Psoas muscle (tissue), 8 donors: ENCODE measurements around the gene GPC6. TPM values are rescaled to one million over a fixed set of nuclear protein-coding genes. Genes with fewer than 3 reads are reported as not detected.

ENCODE experiments used
- ATAC-seq, 4 donors: fragments of 200-7000 bp; cut with Tn5 transposase; one replicate each; pipeline ENCODE4 v1.9.1; 2020; ENCODE audit warnings: moderate library complexity in 3 of 4, mild to moderate bottlenecking in 2 of 4
- DNase-seq, 2 donors: peaks; one replicate each; pipeline ENCODE4 v3.0.0-alpha.2; 2020
- H3K27ac ChIP-seq: fragments of 200-600 bp; one replicate; pipeline ENCODE4 v1.8.0; 2022
- H3K27me3 ChIP-seq, 3 donors: fragments of 200-600 bp in 1 of 3; one replicate each; pipeline versions ENCODE4 v1.6.1 to v1.8.0; 2013 to 2022; ENCODE audit warnings: low read length in 2 of 3, mild to moderate bottlenecking in 2 of 3, moderate library complexity in 1 of 3; ENCODE audit not compliant: insufficient read depth in 3 of 3
- H3K36me3 ChIP-seq, 2 donors: fragments of 200-600 bp in 1 of 2; one replicate each; pipeline versions ENCODE4 v1.6.1 to v1.8.0; 2013 to 2022; ENCODE audit warnings: low read depth in 1 of 2, mild to moderate bottlenecking in 1 of 2, moderate library complexity in 1 of 2; ENCODE audit not compliant: insufficient read depth in 1 of 2
- H3K4me1 ChIP-seq: fragments of 200-600 bp; one replicate; pipeline ENCODE4 v1.8.0; 2022
- H3K4me3 ChIP-seq: fragments of 200-600 bp; one replicate; pipeline ENCODE4 v1.8.0; 2022; ENCODE audit warnings: mild to moderate bottlenecking
- H3K9me3 ChIP-seq: fragments of 200-600 bp; one replicate; pipeline ENCODE4 v1.8.0; 2022
- CTCF ChIP-seq: fragments of 200-600 bp; IDR thresholded peaks from one replicate; pipeline ENCODE4 v1.8.0; 2022; ENCODE audit warnings: antibody characterized with exemption
- WGBS, 3 donors: extraction: QIAGEN DNeasy Blood & Tissue Kit; methylation state at CpG; one replicate each; pipeline versions ENCODE4 v1.1.6 to v1.1.7; 2013; 5-methylcytosine and 5-hydroxymethylcytosine counted together
- intact Hi-C, 2 donors: fragments of 100-400 bp; cut with DNase I; formaldehyde crosslinking; loops; one replicate each; pipeline versions ENCODE4 v1.11.0 to v1.14.2; 2022
- polyA plus RNA-seq, 3 donors: library from polyadenylated mRNA; stranded (reverse); fragments of 200-250 nt; gene quantifications; one replicate each; pipeline ENCODE4 v1.2.3, GENCODE V29; 2013
- total RNA-seq, 4 donors: library from RNA; stranded (reverse); fragmentation: NEBNext Ultra II Directional in 2 of 4; extraction: Animal tissue kit (Norgen Biotek cat#: 25700) in 2 of 4; gene quantifications; one replicate each; pipeline versions ENCODE4 v1.2.1 to v1.2.4, GENCODE V29; 2021 to 2023
- donor health status: healthy with polysubstance abuse.
- donor health status: DM: no; HTN: no; CAD: no; lungs with moderate emphysema.
- donor health status: Bipolar disorder and iron deficiency.
- donor health status: healthy.
- donor health status: DM: yes; HTN: yes; CAD: no.
- donor health status: DM: no; HTN: no; CAD: no.
- donor health status: DM: no; HTN: no; CAD: no.
- donor health status: DM: yes; HTN: yes; CAD: no.

The GPC6 gene
- total and polyA plus RNA-seq, 7 donors: 0.07 to 3.7 (median 0.57) TPM

DNA sequence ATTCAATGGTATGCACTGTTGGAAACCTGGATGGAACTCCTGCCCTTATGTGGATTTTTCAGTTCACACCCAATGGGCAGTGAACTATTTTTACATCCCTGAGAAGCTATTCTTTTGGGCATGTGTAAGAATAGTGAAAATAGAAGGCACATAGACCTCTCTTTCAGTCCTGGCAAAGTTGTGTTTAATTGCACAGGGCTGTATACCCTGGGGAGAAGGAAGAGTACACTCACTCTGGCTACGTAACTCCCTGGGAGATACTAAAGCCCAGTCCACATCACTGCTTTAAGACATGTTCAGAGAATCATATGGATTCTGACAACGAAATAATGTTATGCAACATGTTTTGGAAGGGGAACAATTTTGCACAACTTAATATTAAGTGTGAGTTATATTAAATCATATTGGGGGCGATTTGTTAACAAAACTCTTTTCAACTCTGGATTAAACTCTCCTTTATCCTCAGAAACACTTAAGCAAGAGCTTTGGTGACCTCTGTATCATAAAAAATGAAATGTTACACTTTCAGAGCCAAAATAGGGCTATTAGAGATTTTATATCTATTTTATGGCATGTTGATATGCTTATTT lies 1086.8 kb downstream of the GPC6 start:
- DNase-seq (no peak), ATAC-seq (no peak)
- intact Hi-C loops: no loop called here
- 77 to 84% (median 83%) methylated on average over 3 of the region's 3 CpGs for WGBS, 3 donors
- Histone ChIP-seq H3K36me3 (no peaks in the 10 kb centered on the region), H3K27ac (no peak overlapping the region), H3K4me1 (no peaks in the 10 kb centered on the region), H3K4me3 (no peak overlapping the region), H3K27me3 (no peaks in the 10 kb centered on the region), H3K9me3 (no peaks in the 10 kb centered on the region)
- no peak for TF ChIP-seq CTCF

GRCh38 chr13:94313926-94314325 lies 1087.3 kb downstream of the GPC6 start:
- DNase-seq (no peak), ATAC-seq (no peak)
- 77 to 90% (median 84%) methylated on average over 3 of the region's 3 CpGs for WGBS, 3 donors
- no peaks in the 10 kb centered on the region for H3K36me3 ChIP-seq
- H3K27ac ChIP-seq: no peak overlapping the region
- no peaks in the 10 kb centered on the region for H3K4me1 ChIP-seq
- no peak overlapping the region for H3K4me3 ChIP-seq
- intact Hi-C loops: no loop called here
- no peak for TF ChIP-seq CTCF
- no peaks in the 10 kb centered on the region for H3K9me3 ChIP-seq
- no peaks in the 10 kb centered on the region for H3K27me3 ChIP-seq

DNA sequence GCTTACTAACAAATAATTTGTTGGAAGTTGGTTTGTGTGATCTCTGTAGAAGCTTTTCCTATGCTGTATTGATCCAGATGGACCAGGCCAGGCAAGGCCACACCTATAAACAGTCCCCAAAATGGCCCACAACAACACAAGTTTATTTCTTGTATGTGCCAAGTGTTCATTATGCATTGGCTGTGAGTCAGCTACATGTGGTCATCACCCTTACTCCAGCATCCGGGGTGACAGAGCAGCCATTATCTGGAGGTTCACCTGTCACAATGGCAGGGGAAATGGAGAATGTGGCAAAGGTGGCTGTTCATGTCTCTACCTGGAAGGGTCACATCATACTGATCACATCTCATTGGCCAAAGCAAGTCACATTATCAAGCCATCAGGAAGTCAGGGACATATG lies 1088.6 kb downstream of the GPC6 start:
- Histone ChIP-seq H3K9me3 (no peaks in the 10 kb centered on the region), H3K4me3 (no peak overlapping the region), H3K27me3 (no peaks in the 10 kb centered on the region), H3K36me3 (no peaks in the 10 kb centered on the region), H3K4me1 (no peaks in the 10 kb centered on the region), H3K27ac (no peak overlapping the region)
- ATAC-seq: no peak
- DNase-seq: no peak
- intact Hi-C loops: no loop called here
- TF ChIP-seq CTCF: no peak
- 79 to 88% (median 82%) methylated on average over 1 of the region's 1 CpG for WGBS, 3 donors

GRCh38 chr13:94317063-94317491 lies 1090.5 kb downstream of the GPC6 start:
- intact Hi-C loops: no loop called here
- H3K36me3 ChIP-seq: no peaks in the 10 kb centered on the region
- H3K27ac ChIP-seq: no peak overlapping the region
- no peaks in the 10 kb centered on the region for H3K9me3 ChIP-seq
- ATAC-seq (no peak), DNase-seq (no peak)
- no peaks in the 10 kb centered on the region for H3K4me1 ChIP-seq
- WGBS, 3 donors: 18 to 53% (median 29%) methylated on average over 2 of the region's 2 CpGs
- no peaks in the 10 kb centered on the region for H3K27me3 ChIP-seq
- no peak for TF ChIP-seq CTCF
- no peak overlapping the region for H3K4me3 ChIP-seq

DNA sequence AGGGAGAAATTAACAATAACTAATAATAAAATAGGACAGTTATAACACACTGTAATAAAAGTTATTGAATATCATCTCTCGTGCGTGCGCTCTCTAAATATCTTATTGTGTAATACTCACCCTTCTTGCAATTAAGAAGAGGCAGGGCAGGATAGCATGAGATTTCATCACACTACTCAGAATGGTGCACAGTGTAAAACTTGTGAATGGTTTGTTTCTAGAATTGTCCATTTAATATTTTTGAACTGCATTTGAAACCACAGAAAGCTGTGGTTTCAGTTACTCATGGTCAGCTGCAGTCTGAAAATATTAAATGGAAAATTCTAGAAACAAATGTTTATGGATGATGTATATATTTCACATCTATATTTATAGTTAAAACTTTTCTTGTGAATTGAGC lies 1091.8 kb downstream of the GPC6 start:
- no peak for TF ChIP-seq CTCF
- DNase-seq (no peak), ATAC-seq (no peak)
- Histone ChIP-seq H3K9me3 (no peaks in the 10 kb centered on the region), H3K36me3 (no peaks in the 10 kb centered on the region), H3K4me1 (no peaks in the 10 kb centered on the region), H3K4me3 (no peak overlapping the region), H3K27me3 (no peaks in the 10 kb centered on the region), H3K27ac (no peak overlapping the region)
- intact Hi-C loops: no loop called here
- WGBS, 3 donors: 76 to 85% (median 78%) methylated on average over 3 of the region's 3 CpGs
